GM23338 (cell line): ENCODE data around the gene OR52E1. TPM values are rescaled to one million over a fixed set of nuclear protein-coding genes. Genes with fewer than 3 reads are reported as not detected.

Experiments used
- ATAC-seq: fragments of 200-7000 bp; cut with Tn5 transposase; 3 replicates; pipeline ENCODE4 v1.9.1; 2020
- DNase-seq: peaks from one replicate; pipeline ENCODE4 v3.0.0-alpha.2; 2015; ENCODE audit warnings: low spot score
- H2AFZ ChIP-seq: fragments of 200-600 bp; sonication (generic); 2 replicates; pipeline ENCODE4 v1.8.0; 2016; ENCODE audit warnings: antibody characterized with exemption, mild to moderate bottlenecking, moderate library complexity
- H3F3A ChIP-seq: fragments of 200-600 bp; sonication (generic); replicated peaks from 2 replicates; pipeline ENCODE4 v1.8.0; 2017; ENCODE audit warnings: antibody characterized with exemption, mixed run types, low read depth
- H3K27ac ChIP-seq: fragments of 200-600 bp; sonication (generic); 2 replicates; pipeline ENCODE4 v1.6.1; 2016; ENCODE audit warnings: low read depth
- H3K27me3 ChIP-seq: fragments of 200-600 bp; sonication (generic); 2 replicates; pipeline ENCODE4 v1.8.0; 2016; ENCODE audit warnings: mild to moderate bottlenecking, mixed run types, moderate library complexity; ENCODE audit not compliant: insufficient read depth
- H3K36me3 ChIP-seq: fragments of 200-600 bp; sonication (generic); 2 replicates; pipeline ENCODE4 v1.8.0; 2016; ENCODE audit warnings: mild to moderate bottlenecking; ENCODE audit not compliant: insufficient read depth
- H3K4me1 ChIP-seq: fragments of 200-600 bp; sonication (generic); 2 replicates; pipeline ENCODE4 v1.8.0; 2016; ENCODE audit warnings: mild to moderate bottlenecking, moderate library complexity; ENCODE audit not compliant: insufficient read depth
- H3K4me2 ChIP-seq: fragments of 200-600 bp; sonication (generic); 2 replicates; pipeline ENCODE4 v1.7.1; 2017; ENCODE audit warnings: mixed run types
- H3K4me3 ChIP-seq: fragments of 200-600 bp; sonication (generic); 2 replicates; pipeline ENCODE4 v1.6.1; 2016; ENCODE audit warnings: mixed run types
- H3K79me2 ChIP-seq: fragments of 200-600 bp; sonication (generic); replicated peaks from 2 replicates; pipeline ENCODE4 v1.8.0; 2017; ENCODE audit warnings: mild to moderate bottlenecking; ENCODE audit not compliant: insufficient read depth
- H3K9me2 ChIP-seq: fragments of 200-600 bp; sonication (generic); 2 replicates; pipeline ENCODE4 v1.8.0; 2017; ENCODE audit not compliant: insufficient read depth
- H4K20me1 ChIP-seq: fragments of 200-600 bp; sonication (generic); replicated peaks from 2 replicates; pipeline ENCODE4 v1.8.0; 2017; ENCODE audit warnings: mild to moderate bottlenecking; ENCODE audit not compliant: insufficient read depth
- H3K27ac Mint-ChIP-seq: 2 replicates; pipeline ENCODE4 v1.8.0; 2020; ENCODE audit warnings: inconsistent platforms, mild to moderate bottlenecking, moderate library complexity, mixed read lengths
- H3K27me3 Mint-ChIP-seq: 3 replicates; pipeline ENCODE4 v1.8.0; 2022; ENCODE audit warnings: low read depth, mild to moderate bottlenecking, moderate library complexity, mixed read lengths, inconsistent platforms; ENCODE audit not compliant: insufficient read depth, poor library complexity
- H3K36me3 Mint-ChIP-seq: 3 replicates; pipeline ENCODE4 v1.8.0; 2021; ENCODE audit warnings: low read depth, mild to moderate bottlenecking, inconsistent platforms, moderate library complexity, mixed read lengths
- H3K4me1 Mint-ChIP-seq: 3 replicates; pipeline ENCODE4 v1.8.0; 2020; ENCODE audit warnings: mild to moderate bottlenecking, inconsistent platforms, mixed read lengths
- H3K4me3 Mint-ChIP-seq: 3 replicates; pipeline ENCODE4 v1.8.0; 2021; ENCODE audit warnings: moderate library complexity, mild to moderate bottlenecking, inconsistent platforms, mixed read lengths
- H3K9me3 Mint-ChIP-seq: 3 replicates; pipeline ENCODE4 v1.8.0; 2020; ENCODE audit warnings: moderate library complexity, mild to moderate bottlenecking, inconsistent platforms, mixed read lengths
- CREB1 ChIP-seq: fragments of 250-450 bp; sonication (Bioruptor Pico); IDR thresholded peaks from 2 replicates; pipeline ENCODE4 v1.5.0; 2020; ENCODE audit warnings: low read depth, mild to moderate bottlenecking, moderate library complexity
- EZH2 ChIP-seq: fragments of 200-600 bp; sonication (generic); IDR thresholded peaks from one replicate; pipeline ENCODE4 v1.8.0; 2017; ENCODE audit warnings: antibody characterized with exemption, mild to moderate bottlenecking, low read depth; ENCODE audit not compliant: unreplicated experiment
- EZH2phosphoT487 ChIP-seq: fragments of 200-600 bp; sonication (generic); IDR thresholded peaks from one replicate; pipeline ENCODE4 v1.8.1; 2018; ENCODE audit warnings: antibody characterized with exemption; ENCODE audit not compliant: unreplicated experiment
- JUNB ChIP-seq: IDR thresholded peaks from one replicate; pipeline ENCODE4 v1.6.1; 2016; ENCODE audit warnings: antibody characterized with exemption; ENCODE audit not compliant: unreplicated experiment
- NANOG ChIP-seq: IDR thresholded peaks from 2 replicates; pipeline ENCODE4 v1.6.1; 2016; ENCODE audit warnings: antibody characterized with exemption, borderline replicate concordance
- POLR2AphosphoS5 ChIP-seq: IDR thresholded peaks from 2 replicates; pipeline ENCODE4 v1.6.1; 2016; ENCODE audit warnings: antibody characterized with exemption, low read depth
- STAT1 ChIP-seq: IDR thresholded peaks from one replicate; pipeline ENCODE4 v1.6.1; 2016; ENCODE audit warnings: antibody characterized with exemption; ENCODE audit not compliant: unreplicated experiment
- ZNF114 ChIP-seq: fragments of 250-450 bp; sonication (Bioruptor Pico); IDR thresholded peaks from 2 replicates; pipeline ENCODE4 v1.5.0; 2020; ENCODE audit warnings: mild to moderate bottlenecking, moderate library complexity
- ZNF331 ChIP-seq: fragments of 250-450 bp; sonication (Bioruptor Pico); IDR thresholded peaks from 2 replicates; pipeline ENCODE4 v1.5.0; 2020; ENCODE audit warnings: low read depth, mild to moderate bottlenecking, moderate library complexity
- polyA plus RNA-seq: library from polyadenylated mRNA; unstranded; fragments of >200 nt; fragmentation: Nextera tagmentation; extraction: Ambion mirVana; gene quantifications from 2 replicates; pipeline ENCODE4 v1.2.1, GENCODE V29; 2016
- total RNA-seq: library from RNA; depleted of rRNA; stranded (reverse); fragments of >200 nt; shearing (Covaris generic); gene quantifications from 2 replicates; pipeline ENCODE4 v1.2.3, GENCODE V29; 2014
- TF ChIP-seq, protein P1 (sequence below): IDR thresholded peaks from 2 replicates; pipeline ENCODE4 v1.6.1; 2016; ENCODE audit warnings: antibody characterized with exemption
- TF ChIP-seq, protein P2 (sequence below): IDR thresholded peaks from one replicate; pipeline ENCODE4 v1.6.1; 2018; ENCODE audit warnings: antibody characterized with exemption; ENCODE audit not compliant: unreplicated experiment
- TF ChIP-seq, protein P3 (sequence below): fragments of 250-450 bp; sonication (Bioruptor Pico); IDR thresholded peaks from 2 replicates; pipeline ENCODE4 v1.5.0; 2020; ENCODE audit warnings: mild to moderate bottlenecking, moderate library complexity
- TF ChIP-seq, protein P4 (sequence below), 2 experiments: fragments of 200-600 bp in 1 of 2; sonication (generic) in 1 of 2; conservative IDR thresholded peaks; 2 replicates each; pipeline versions ENCODE4 v1.5.1 to v1.6.1; 2016 to 2017; ENCODE audit warnings: antibody characterized with exemption in 2 of 2, low read depth in 2 of 2, mild to moderate bottlenecking in 2 of 2, moderate library complexity in 1 of 2

OR52E1 gene
- total and polyA plus RNA-seq, 2 experiments from 2014 or later = not detected

DNA sequence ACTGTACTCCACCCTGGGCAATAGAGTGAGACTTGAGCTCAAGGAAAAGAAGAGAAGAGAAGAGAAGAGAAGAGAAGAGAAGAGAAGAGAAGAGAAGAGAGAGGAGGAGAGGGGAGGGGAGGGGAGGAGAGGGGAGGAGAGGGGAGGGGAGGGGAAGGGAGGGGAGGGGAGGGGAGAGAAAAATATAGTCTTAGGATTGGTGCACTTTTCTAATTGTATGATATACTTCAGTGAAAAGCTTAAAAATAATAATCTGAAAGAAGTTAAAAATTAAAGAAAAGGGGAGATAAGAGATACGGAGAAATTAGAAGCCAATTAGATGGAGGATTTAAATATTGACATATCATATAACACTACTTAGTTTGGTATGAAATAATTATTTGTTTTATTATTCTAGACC is 49.5 kb downstream of the OR52E1 start:
- no peaks in the 10 kb centered on the region for H4K20me1 ChIP-seq
- no peak for ATAC-seq
- H3K36me3 ChIP-seq = no peaks in the 10 kb centered on the region
- no peak for TF ChIP-seq EZH2
- TF ChIP-seq EZH2phosphoT487 = no peak
- no peak for TF ChIP-seq STAT1
- TF ChIP-seq, protein P1, sequence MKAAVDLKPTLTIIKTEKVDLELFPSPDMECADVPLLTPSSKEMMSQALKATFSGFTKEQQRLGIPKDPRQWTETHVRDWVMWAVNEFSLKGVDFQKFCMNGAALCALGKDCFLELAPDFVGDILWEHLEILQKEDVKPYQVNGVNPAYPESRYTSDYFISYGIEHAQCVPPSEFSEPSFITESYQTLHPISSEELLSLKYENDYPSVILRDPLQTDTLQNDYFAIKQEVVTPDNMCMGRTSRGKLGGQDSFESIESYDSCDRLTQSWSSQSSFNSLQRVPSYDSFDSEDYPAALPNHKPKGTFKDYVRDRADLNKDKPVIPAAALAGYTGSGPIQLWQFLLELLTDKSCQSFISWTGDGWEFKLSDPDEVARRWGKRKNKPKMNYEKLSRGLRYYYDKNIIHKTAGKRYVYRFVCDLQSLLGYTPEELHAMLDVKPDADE = no peak
- no peak for TF ChIP-seq ZNF331
- no peak for TF ChIP-seq NANOG
- no peak for TF ChIP-seq POLR2AphosphoS5
- TF ChIP-seq ZNF114 (CRISPR knock-in tag) = no peak
- no peak for TF ChIP-seq JUNB
- TF ChIP-seq, protein P2, sequence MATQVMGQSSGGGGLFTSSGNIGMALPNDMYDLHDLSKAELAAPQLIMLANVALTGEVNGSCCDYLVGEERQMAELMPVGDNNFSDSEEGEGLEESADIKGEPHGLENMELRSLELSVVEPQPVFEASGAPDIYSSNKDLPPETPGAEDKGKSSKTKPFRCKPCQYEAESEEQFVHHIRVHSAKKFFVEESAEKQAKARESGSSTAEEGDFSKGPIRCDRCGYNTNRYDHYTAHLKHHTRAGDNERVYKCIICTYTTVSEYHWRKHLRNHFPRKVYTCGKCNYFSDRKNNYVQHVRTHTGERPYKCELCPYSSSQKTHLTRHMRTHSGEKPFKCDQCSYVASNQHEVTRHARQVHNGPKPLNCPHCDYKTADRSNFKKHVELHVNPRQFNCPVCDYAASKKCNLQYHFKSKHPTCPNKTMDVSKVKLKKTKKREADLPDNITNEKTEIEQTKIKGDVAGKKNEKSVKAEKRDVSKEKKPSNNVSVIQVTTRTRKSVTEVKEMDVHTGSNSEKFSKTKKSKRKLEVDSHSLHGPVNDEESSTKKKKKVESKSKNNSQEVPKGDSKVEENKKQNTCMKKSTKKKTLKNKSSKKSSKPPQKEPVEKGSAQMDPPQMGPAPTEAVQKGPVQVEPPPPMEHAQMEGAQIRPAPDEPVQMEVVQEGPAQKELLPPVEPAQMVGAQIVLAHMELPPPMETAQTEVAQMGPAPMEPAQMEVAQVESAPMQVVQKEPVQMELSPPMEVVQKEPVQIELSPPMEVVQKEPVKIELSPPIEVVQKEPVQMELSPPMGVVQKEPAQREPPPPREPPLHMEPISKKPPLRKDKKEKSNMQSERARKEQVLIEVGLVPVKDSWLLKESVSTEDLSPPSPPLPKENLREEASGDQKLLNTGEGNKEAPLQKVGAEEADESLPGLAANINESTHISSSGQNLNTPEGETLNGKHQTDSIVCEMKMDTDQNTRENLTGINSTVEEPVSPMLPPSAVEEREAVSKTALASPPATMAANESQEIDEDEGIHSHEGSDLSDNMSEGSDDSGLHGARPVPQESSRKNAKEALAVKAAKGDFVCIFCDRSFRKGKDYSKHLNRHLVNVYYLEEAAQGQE = no peak
- TF ChIP-seq, protein P3, sequence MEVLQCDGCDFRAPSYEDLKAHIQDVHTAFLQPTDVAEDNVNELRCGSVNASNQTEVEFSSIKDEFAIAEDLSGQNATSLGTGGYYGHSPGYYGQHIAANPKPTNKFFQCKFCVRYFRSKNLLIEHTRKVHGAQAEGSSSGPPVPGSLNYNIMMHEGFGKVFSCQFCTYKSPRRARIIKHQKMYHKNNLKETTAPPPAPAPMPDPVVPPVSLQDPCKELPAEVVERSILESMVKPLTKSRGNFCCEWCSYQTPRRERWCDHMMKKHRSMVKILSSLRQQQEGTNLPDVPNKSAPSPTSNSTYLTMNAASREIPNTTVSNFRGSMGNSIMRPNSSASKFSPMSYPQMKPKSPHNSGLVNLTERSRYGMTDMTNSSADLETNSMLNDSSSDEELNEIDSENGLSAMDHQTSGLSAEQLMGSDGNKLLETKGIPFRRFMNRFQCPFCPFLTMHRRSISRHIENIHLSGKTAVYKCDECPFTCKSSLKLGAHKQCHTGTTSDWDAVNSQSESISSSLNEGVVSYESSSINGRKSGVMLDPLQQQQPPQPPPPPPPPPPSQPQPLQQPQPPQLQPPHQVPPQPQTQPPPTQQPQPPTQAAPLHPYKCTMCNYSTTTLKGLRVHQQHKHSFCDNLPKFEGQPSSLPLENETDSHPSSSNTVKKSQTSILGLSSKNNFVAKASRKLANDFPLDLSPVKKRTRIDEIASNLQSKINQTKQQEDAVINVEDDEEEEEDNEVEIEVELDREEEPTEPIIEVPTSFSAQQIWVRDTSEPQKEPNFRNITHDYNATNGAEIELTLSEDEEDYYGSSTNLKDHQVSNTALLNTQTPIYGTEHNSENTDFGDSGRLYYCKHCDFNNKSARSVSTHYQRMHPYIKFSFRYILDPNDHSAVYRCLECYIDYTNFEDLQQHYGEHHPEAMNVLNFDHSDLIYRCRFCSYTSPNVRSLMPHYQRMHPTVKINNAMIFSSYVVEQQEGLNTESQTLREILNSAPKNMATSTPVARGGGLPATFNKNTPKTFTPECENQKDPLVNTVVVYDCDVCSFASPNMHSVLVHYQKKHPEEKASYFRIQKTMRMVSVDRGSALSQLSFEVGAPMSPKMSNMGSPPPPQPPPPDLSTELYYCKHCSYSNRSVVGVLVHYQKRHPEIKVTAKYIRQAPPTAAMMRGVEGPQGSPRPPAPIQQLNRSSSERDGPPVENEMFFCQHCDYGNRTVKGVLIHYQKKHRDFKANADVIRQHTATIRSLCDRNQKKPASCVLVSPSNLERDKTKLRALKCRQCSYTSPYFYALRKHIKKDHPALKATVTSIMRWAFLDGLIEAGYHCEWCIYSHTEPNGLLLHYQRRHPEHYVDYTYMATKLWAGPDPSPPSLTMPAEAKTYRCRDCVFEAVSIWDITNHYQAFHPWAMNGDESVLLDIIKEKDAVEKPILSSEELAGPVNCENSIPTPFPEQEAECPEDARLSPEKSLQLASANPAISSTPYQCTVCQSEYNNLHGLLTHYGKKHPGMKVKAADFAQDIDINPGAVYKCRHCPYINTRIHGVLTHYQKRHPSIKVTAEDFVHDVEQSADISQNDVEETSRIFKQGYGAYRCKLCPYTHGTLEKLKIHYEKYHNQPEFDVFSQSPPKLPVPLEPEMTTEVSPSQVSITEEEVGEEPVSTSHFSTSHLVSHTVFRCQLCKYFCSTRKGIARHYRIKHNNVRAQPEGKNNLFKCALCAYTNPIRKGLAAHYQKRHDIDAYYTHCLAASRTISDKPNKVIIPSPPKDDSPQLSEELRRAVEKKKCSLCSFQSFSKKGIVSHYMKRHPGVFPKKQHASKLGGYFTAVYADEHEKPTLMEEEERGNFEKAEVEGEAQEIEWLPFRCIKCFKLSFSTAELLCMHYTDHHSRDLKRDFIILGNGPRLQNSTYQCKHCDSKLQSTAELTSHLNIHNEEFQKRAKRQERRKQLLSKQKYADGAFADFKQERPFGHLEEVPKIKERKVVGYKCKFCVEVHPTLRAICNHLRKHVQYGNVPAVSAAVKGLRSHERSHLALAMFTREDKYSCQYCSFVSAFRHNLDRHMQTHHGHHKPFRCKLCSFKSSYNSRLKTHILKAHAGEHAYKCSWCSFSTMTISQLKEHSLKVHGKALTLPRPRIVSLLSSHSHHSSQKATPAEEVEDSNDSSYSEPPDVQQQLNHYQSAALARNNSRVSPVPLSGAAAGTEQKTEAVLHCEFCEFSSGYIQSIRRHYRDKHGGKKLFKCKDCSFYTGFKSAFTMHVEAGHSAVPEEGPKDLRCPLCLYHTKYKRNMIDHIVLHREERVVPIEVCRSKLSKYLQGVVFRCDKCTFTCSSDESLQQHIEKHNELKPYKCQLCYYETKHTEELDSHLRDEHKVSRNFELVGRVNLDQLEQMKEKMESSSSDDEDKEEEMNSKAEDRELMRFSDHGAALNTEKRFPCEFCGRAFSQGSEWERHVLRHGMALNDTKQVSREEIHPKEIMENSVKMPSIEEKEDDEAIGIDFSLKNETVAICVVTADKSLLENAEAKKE (CRISPR knock-in tag) = no peak
- TF ChIP-seq, protein P4, sequence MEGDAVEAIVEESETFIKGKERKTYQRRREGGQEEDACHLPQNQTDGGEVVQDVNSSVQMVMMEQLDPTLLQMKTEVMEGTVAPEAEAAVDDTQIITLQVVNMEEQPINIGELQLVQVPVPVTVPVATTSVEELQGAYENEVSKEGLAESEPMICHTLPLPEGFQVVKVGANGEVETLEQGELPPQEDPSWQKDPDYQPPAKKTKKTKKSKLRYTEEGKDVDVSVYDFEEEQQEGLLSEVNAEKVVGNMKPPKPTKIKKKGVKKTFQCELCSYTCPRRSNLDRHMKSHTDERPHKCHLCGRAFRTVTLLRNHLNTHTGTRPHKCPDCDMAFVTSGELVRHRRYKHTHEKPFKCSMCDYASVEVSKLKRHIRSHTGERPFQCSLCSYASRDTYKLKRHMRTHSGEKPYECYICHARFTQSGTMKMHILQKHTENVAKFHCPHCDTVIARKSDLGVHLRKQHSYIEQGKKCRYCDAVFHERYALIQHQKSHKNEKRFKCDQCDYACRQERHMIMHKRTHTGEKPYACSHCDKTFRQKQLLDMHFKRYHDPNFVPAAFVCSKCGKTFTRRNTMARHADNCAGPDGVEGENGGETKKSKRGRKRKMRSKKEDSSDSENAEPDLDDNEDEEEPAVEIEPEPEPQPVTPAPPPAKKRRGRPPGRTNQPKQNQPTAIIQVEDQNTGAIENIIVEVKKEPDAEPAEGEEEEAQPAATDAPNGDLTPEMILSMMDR (conservative IDR thresholded peaks at IDR 0.05; ENCODE audit: low read depth in 2 of 2) = no peak
- no peak for TF ChIP-seq CREB1 (CRISPR knock-in tag)
- H3K4me3 ChIP-seq = no peak overlapping the region
- H3K4me1 Mint-ChIP-seq = no peaks in the 10 kb centered on the region
- no peak overlapping the region for H2AFZ ChIP-seq
- no peak overlapping the region for H3K4me3 Mint-ChIP-seq
- H3K27me3 ChIP-seq = no peaks in the 10 kb centered on the region
- no peaks in the 10 kb centered on the region for H3K27me3 Mint-ChIP-seq
- H3K9me2 ChIP-seq = no peaks in the 10 kb centered on the region
- H3K79me2 ChIP-seq = no peaks in the 10 kb centered on the region
- no peak for DNase-seq
- H3K27ac Mint-ChIP-seq = no peak overlapping the region
- no peaks in the 10 kb centered on the region for H3F3A ChIP-seq
- H3K27ac ChIP-seq = no peak overlapping the region
- H3K4me1 ChIP-seq = no peaks in the 10 kb centered on the region
- no peaks in the 10 kb centered on the region for H3K9me3 Mint-ChIP-seq
- H3K4me2 ChIP-seq = no peak overlapping the region
- H3K36me3 Mint-ChIP-seq = no peaks in the 10 kb centered on the region; the same call in 2 of the 3 replicates
